HepG2 (cell line): ENCODE data around the gene PTPRM. TPM values are rescaled to one million over a fixed set of nuclear protein-coding genes. Genes with fewer than 3 reads are reported as not detected.

ENCODE experiments used
- ATAC-seq: fragments of 200-7000 bp; cut with Tn5 transposase; 3 replicates; pipeline ENCODE4 v1.9.1; 2020; ENCODE audit warnings: mild to moderate bottlenecking, moderate library complexity
- BruUV-seq: library from RNA; stranded (reverse); fragments of 400-500 nt; replicated peaks from 2 replicates; lab custom pipeline; 2021; lab: Mats Ljungman, UMichigan
- CTCF ChIA-PET: fragments of 300-600 bp; formaldehyde crosslinking; extraction: SDS; loops from one replicate; lab custom pipeline; 2021; ENCODE audit warnings: low total read pairs, inconsistent platforms, low intra/inter-chr PET ratio; lab: Yijun Ruan, JAX
- POLR2A ChIA-PET: fragments of 350-600 bp; sonication (Branson Sonifier 250); formaldehyde crosslinking; loops from one replicate; lab custom pipeline; 2020; ENCODE audit warnings: antibody characterized with exemption, inconsistent platforms; lab: Yijun Ruan, JAX
- DNase-seq: peaks from one replicate; pipeline ENCODE4 v3.0.0-alpha.2; 2015; ENCODE audit warnings: low spot score
- FAIRE-seq: peaks from 3 replicates; lab custom pipeline; 2011; peaks lifted over from hg19 to GRCh38; lab: Jason Lieb, UNC
- H2AFZ ChIP-seq: one replicate; pipeline ENCODE4 v1.6.1; 2011; ENCODE audit warnings: low read length, inconsistent platforms
- H3K27ac ChIP-seq: fragments of 300-600 bp; 3 replicates; pipeline ENCODE4 v1.8.0; 2011; ENCODE audit warnings: mixed run types, mild to moderate bottlenecking, mixed read lengths, low read length, inconsistent platforms; ENCODE audit not compliant: insufficient read depth; ENCODE audit errors: extremely low read length
- H3K27me3 ChIP-seq, 2 experiments: fragments of 200-600 bp in 1 of 2; 2 replicates in 1 of 2; 3 replicates in 1 of 2; pipeline versions ENCODE4 v1.6.0 to v1.8.0; 2011; ENCODE audit warnings: low read length in 2 of 2, mild to moderate bottlenecking in 2 of 2, moderate library complexity in 2 of 2, inconsistent platforms in 1 of 2; ENCODE audit not compliant: insufficient read depth in 2 of 2, control insufficient read depth in 1 of 2
- H3K36me3 ChIP-seq, 2 experiments: fragments of 200-600 bp in 1 of 2; replicated peaks in 1 of 2; 2 replicates in 1 of 2; 3 replicates in 1 of 2; pipeline versions ENCODE4 v1.5.1 to v1.8.0; 2011; ENCODE audit warnings: low read length in 2 of 2, inconsistent platforms in 1 of 2; ENCODE audit not compliant: insufficient read depth in 2 of 2, control insufficient read depth in 1 of 2
- H3K4me1 ChIP-seq: 2 replicates; pipeline ENCODE4 v1.5.1; 2012; ENCODE audit warnings: low read length, inconsistent platforms; ENCODE audit not compliant: insufficient read depth
- H3K4me2 ChIP-seq: 2 replicates; pipeline ENCODE4 v1.6.0; 2011; ENCODE audit warnings: low read depth, low read length, inconsistent platforms
- H3K4me3 ChIP-seq, 3 experiments: fragments of 200-600 bp in 1 of 3; sonication (generic), shearing (Covaris generic) in 1 of 3; replicated peaks in 1 of 3; 2 replicates each; pipeline ENCODE4 v1.5.1; 2011 to 2016; ENCODE audit warnings: low read length in 3 of 3, inconsistent platforms in 2 of 3, low read depth in 2 of 3, mild to moderate bottlenecking in 2 of 3, control low read depth in 1 of 3, mixed read lengths in 1 of 3; ENCODE audit not compliant: insufficient read depth in 1 of 3
- H3K79me2 ChIP-seq: one replicate; pipeline ENCODE4 v1.6.1; 2011; ENCODE audit warnings: low read length, inconsistent platforms; ENCODE audit not compliant: insufficient read depth
- H3K9ac ChIP-seq: 2 replicates; pipeline ENCODE4 v1.6.0; 2011; ENCODE audit warnings: mild to moderate bottlenecking, low read depth, low read length, inconsistent platforms; ENCODE audit not compliant: insufficient read depth
- H3K9me3 ChIP-seq: 2 replicates; pipeline ENCODE4 v1.5.1; 2012; ENCODE audit warnings: mild to moderate bottlenecking, low read length
- H4K20me1 ChIP-seq: 2 replicates; pipeline ENCODE4 v1.6.0; 2011; ENCODE audit warnings: inconsistent platforms, mild to moderate bottlenecking, low read length, moderate library complexity; ENCODE audit not compliant: insufficient read depth
- EP300 ChIP-seq, 3 experiments: sonication (generic) in 1 of 3; formaldehyde crosslinking in 1 of 3; IDR thresholded peaks; 2 replicates each; pipeline versions ENCODE4 v1.5.1 to v1.6.1; 2011 to 2020; ENCODE audit warnings: low read depth in 2 of 3, low read length in 2 of 3, borderline replicate concordance in 1 of 3, improper control_type of control experiment in 1 of 3, mild to moderate bottlenecking in 1 of 3, missing genetic modification reagents in 1 of 3, moderate library complexity in 1 of 3
- FOXA3 ChIP-seq: IDR thresholded peaks from 2 replicates; pipeline ENCODE4 v1.6.1; 2016; ENCODE audit warnings: missing genetic modification reagents, missing compliant biosample characterization
- KAT2B ChIP-seq: fragments of 150-350 bp; IDR thresholded peaks from 2 replicates; pipeline ENCODE4 v1.6.1; 2014; ENCODE audit warnings: low read depth, low read length, borderline replicate concordance
- NCOA2 ChIP-seq: sonication (generic); formaldehyde crosslinking; IDR thresholded peaks from 2 replicates; pipeline ENCODE4 v1.8.0; 2022; ENCODE audit warnings: inconsistent platforms
- NCOA5 ChIP-seq: sonication (generic); formaldehyde crosslinking; IDR thresholded peaks from 2 replicates; pipeline ENCODE4 v1.4.0; 2020; ENCODE audit warnings: missing genetic modification reagents
- SMC3 ChIP-seq: IDR thresholded peaks from 2 replicates; pipeline ENCODE4 v1.6.1; 2011; ENCODE audit warnings: low read length, improper control_type of control experiment
- ZBTB3 ChIP-seq: sonication (generic); formaldehyde crosslinking; IDR thresholded peaks from 2 replicates; pipeline ENCODE4 v1.4.0; 2020; ENCODE audit warnings: low read depth, mild to moderate bottlenecking, moderate library complexity, missing genetic modification reagents, borderline replicate concordance
- ZNF766 ChIP-seq: sonication (generic); formaldehyde crosslinking; IDR thresholded peaks from 2 replicates; pipeline ENCODE4 v1.5.0; 2020; ENCODE audit warnings: missing genetic modification reagents, borderline replicate concordance
- WGBS: methylation state at CpG from one replicate; pipeline ENCODE4 v1.1.6; 2017; ENCODE audit warnings: low lambda C conversion rate; 5-methylcytosine and 5-hydroxymethylcytosine counted together
- in situ Hi-C: cut with HindIII; loops from 2 replicates; pipeline ENCODE4 v1.10.0; 2017; ENCODE audit warnings: low pct_unique_long_range_greater_than_20kb; ENCODE audit not compliant: extremely low pct_ligation_motif_present
- intact Hi-C: fragments of 100-400 bp; cut with micrococcal nuclease; formaldehyde crosslinking; loops from one replicate; pipeline ENCODE4 v1.10.0; 2022; ENCODE audit not compliant: unreplicated experiment
- polyA plus RNA-seq, 8 experiments: library from polyadenylated mRNA; depleted of rRNA in 3 of 8; stranded (reverse) in 7 of 8; unstranded in 1 of 8; fragments of >200 nt; fragmentation: Illumina TruSeq in 4 of 8; extraction: Trizol in 4 of 8; gene quantifications; 2 replicates each; pipeline versions ENCODE4 v1.2.1 to v1.2.3, GENCODE V29; 2011 to 2016; ENCODE audit warnings: low read depth in 4 of 8, missing spikeins in 1 of 8, mixed read lengths in 1 of 8; ENCODE audit not compliant: insufficient read depth in 1 of 8
- total RNA-seq, 5 experiments: library from RNA; depleted of rRNA; stranded (reverse); fragments of >200 nt; fragmentation: Illumina TruSeq; extraction: Trizol; gene quantifications; 2 replicates each; pipeline ENCODE4 v1.2.3, GENCODE V29; 2016; ENCODE audit warnings: low read depth in 1 of 5
- TF ChIP-seq, protein P1 (sequence below): sonication (generic); formaldehyde crosslinking; IDR thresholded peaks from 2 replicates; pipeline ENCODE4 v1.4.0; 2020; ENCODE audit warnings: missing genetic modification reagents
- TF ChIP-seq, protein P2 (sequence below): IDR thresholded peaks from 2 replicates; pipeline ENCODE4 v1.4.0; 2020; ENCODE audit warnings: mild to moderate bottlenecking, missing genetic modification reagents
- TF ChIP-seq, protein P3 (sequence below): sonication (generic); formaldehyde crosslinking; IDR thresholded peaks from 2 replicates; pipeline ENCODE4 v1.5.0; 2020; ENCODE audit warnings: missing genetic modification reagents, mild to moderate bottlenecking, borderline replicate concordance

The PTPRM gene
- total and polyA plus RNA-seq, 2 of the 13 experiments (the other 11 are each of a cell fraction or from before 2014, with no cell fraction given): 12.6 to 108 TPM

DNA sequence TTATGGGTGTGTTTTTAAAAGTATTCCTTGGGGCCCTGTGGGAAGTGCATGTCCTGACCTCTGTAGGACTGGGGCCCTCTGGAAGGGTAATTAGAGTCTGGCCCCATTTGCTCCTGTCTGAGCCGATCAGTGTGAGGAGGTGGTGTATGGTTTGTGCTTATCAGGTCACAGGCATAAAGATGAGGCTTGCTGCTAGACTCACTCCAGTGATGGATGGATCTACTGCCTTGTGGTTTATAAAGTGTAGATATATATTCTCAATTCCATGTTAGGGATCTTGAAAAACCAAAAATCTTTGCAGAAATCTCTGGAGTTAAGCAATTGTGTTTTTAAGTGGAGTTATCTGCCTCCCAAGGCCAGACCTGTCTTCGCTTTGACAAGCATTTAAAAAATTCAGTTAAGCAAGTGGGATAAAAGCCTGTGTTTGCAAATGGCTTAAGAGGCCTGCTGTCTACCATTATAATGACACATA lies 182.4 kb downstream of the PTPRM start:
- FAIRE-seq (no peak), DNase-seq (peak; percentile 73), ATAC-seq (peak; percentile 70)
- no TSS peak for BruUV-seq
- Histone ChIP-seq H3K79me2 (peaks cover 3% of the 10 kb centered on the region), H3K27ac (peak overlapping the region; percentile 21), H3K36me3 (no peaks in the 10 kb centered on the region), H3K27me3 (no peaks in the 10 kb centered on the region), H4K20me1 (no peaks in the 10 kb centered on the region), H3K4me1 (peaks cover 74% of the 10 kb centered on the region), H3K9me3 (peaks cover 6% of the 10 kb centered on the region; the same call in 1 of the 2 replicates), H3K4me3 (peak overlapping the region in 2 of 3 experiments; percentile 19 to 41; a peak in 2 of 6 replicates), H3K9ac (no peak overlapping the region), H3K4me2 (peak overlapping the region; percentile 52), H2AFZ (no peak overlapping the region)
- CTCF ChIA-PET: no interaction called here
- POLR2A ChIA-PET: no interaction called here
- WGBS: 0% methylated on average over 2 of the region's 2 CpGs
- intact Hi-C loops (no loop called here), in situ Hi-C loops (no loop called here)
- TF ChIP-seq, protein P1, sequence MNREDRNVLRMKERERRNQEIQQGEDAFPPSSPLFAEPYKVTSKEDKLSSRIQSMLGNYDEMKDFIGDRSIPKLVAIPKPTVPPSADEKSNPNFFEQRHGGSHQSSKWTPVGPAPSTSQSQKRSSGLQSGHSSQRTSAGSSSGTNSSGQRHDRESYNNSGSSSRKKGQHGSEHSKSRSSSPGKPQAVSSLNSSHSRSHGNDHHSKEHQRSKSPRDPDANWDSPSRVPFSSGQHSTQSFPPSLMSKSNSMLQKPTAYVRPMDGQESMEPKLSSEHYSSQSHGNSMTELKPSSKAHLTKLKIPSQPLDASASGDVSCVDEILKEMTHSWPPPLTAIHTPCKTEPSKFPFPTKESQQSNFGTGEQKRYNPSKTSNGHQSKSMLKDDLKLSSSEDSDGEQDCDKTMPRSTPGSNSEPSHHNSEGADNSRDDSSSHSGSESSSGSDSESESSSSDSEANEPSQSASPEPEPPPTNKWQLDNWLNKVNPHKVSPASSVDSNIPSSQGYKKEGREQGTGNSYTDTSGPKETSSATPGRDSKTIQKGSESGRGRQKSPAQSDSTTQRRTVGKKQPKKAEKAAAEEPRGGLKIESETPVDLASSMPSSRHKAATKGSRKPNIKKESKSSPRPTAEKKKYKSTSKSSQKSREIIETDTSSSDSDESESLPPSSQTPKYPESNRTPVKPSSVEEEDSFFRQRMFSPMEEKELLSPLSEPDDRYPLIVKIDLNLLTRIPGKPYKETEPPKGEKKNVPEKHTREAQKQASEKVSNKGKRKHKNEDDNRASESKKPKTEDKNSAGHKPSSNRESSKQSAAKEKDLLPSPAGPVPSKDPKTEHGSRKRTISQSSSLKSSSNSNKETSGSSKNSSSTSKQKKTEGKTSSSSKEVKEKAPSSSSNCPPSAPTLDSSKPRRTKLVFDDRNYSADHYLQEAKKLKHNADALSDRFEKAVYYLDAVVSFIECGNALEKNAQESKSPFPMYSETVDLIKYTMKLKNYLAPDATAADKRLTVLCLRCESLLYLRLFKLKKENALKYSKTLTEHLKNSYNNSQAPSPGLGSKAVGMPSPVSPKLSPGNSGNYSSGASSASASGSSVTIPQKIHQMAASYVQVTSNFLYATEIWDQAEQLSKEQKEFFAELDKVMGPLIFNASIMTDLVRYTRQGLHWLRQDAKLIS (CRISPR knock-in tag): no peak
- TF ChIP-seq ZBTB3 (CRISPR knock-in tag): no peak
- no peak for TF ChIP-seq ZNF766 (CRISPR knock-in tag)
- no peak for TF ChIP-seq NCOA5 (CRISPR knock-in tag)
- TF ChIP-seq FOXA3 (CRISPR knock-in tag): 0 out of 2 replicates have a peak, but pooled peaks have one; percentile 21
- no peak for TF ChIP-seq KAT2B
- no peak for TF ChIP-seq SMC3
- TF ChIP-seq, protein P2, sequence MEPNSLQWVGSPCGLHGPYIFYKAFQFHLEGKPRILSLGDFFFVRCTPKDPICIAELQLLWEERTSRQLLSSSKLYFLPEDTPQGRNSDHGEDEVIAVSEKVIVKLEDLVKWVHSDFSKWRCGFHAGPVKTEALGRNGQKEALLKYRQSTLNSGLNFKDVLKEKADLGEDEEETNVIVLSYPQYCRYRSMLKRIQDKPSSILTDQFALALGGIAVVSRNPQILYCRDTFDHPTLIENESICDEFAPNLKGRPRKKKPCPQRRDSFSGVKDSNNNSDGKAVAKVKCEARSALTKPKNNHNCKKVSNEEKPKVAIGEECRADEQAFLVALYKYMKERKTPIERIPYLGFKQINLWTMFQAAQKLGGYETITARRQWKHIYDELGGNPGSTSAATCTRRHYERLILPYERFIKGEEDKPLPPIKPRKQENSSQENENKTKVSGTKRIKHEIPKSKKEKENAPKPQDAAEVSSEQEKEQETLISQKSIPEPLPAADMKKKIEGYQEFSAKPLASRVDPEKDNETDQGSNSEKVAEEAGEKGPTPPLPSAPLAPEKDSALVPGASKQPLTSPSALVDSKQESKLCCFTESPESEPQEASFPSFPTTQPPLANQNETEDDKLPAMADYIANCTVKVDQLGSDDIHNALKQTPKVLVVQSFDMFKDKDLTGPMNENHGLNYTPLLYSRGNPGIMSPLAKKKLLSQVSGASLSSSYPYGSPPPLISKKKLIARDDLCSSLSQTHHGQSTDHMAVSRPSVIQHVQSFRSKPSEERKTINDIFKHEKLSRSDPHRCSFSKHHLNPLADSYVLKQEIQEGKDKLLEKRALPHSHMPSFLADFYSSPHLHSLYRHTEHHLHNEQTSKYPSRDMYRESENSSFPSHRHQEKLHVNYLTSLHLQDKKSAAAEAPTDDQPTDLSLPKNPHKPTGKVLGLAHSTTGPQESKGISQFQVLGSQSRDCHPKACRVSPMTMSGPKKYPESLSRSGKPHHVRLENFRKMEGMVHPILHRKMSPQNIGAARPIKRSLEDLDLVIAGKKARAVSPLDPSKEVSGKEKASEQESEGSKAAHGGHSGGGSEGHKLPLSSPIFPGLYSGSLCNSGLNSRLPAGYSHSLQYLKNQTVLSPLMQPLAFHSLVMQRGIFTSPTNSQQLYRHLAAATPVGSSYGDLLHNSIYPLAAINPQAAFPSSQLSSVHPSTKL (CRISPR knock-in tag): peak; percentile 64; the same call in 1 of the 2 replicates
- peak; percentile 46; the same call in 1 of the 2 replicates for TF ChIP-seq NCOA2 (CRISPR knock-in tag)
- peak in 1 of 2 experiments; percentile 73; a peak in 1 of 4 replicates for TF ChIP-seq EP300 (IDR thresholded peaks at IDR 0.05; ENCODE audit: low read depth in 2 of 2, low read length in 2 of 2)
- TF ChIP-seq EP300 (CRISPR knock-in tag; IDR thresholded peaks at IDR 0.05; ENCODE audit: borderline replicate concordance): no peak
- TF ChIP-seq, protein P3, sequence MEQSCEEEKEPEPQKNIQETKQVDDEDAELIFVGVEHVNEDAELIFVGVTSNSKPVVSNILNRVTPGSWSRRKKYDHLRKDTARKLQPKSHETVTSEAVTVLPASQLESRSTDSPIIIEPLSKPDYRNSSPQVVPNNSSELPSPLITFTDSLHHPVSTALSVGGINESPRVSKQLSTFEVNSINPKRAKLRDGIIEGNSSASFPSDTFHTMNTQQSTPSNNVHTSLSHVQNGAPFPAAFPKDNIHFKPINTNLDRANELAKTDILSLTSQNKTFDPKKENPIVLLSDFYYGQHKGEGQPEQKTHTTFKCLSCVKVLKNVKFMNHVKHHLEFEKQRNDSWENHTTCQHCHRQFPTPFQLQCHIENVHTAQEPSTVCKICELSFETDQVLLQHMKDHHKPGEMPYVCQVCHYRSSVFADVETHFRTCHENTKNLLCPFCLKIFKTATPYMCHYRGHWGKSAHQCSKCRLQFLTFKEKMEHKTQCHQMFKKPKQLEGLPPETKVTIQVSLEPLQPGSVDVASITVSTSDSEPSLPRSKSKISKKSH (CRISPR knock-in tag): no peak
